Left lung (tissue), 10 donors: ENCODE data around the gene KIF13A. TPM values are rescaled to one million over a fixed set of nuclear protein-coding genes. Genes with fewer than 3 reads are reported as not detected.

Experiments
- ATAC-seq: fragments of 200-7000 bp; cut with Tn5 transposase; one replicate; pipeline ENCODE4 v1.9.1; 2020; ENCODE audit warnings: moderate library complexity
- DNase-seq, 4 donors: peaks; one replicate each; pipeline ENCODE4 v3.0.0-alpha.2; 2013 to 2020
- H3K27ac ChIP-seq, 2 donors: fragments of 200-600 bp; sonication (generic) in 1 of 2; one replicate each; pipeline versions ENCODE4 v1.5.0 to v1.8.0; 2020 to 2021
- H3K27me3 ChIP-seq, 2 donors: fragments of 200-600 bp; sonication (generic) in 1 of 2; one replicate each; pipeline versions ENCODE4 v1.5.0 to v1.8.0; 2020 to 2021
- H3K36me3 ChIP-seq, 2 donors: fragments of 200-600 bp; sonication (generic) in 1 of 2; one replicate each; pipeline versions ENCODE4 v1.5.0 to v1.8.0; 2020 to 2021
- H3K4me1 ChIP-seq, 2 donors: fragments of 200-600 bp; one replicate each; pipeline ENCODE4 v1.8.0; 2021
- H3K4me3 ChIP-seq, 2 donors: fragments of 200-600 bp; sonication (generic) in 1 of 2; one replicate each; pipeline versions ENCODE4 v1.5.0 to v1.8.0; 2020 to 2021; ENCODE audit warnings: mild to moderate bottlenecking in 1 of 2
- H3K9me3 ChIP-seq, 2 donors: fragments of 200-600 bp; sonication (generic) in 1 of 2; one replicate each; pipeline versions ENCODE4 v1.5.0 to v1.8.0; 2020 to 2021
- intact Hi-C, 2 donors: fragments of 100-400 bp; cut with DNase I; formaldehyde crosslinking; loops; one replicate each; pipeline versions ENCODE4 v1.11.2 to v1.14.2; 2022
- polyA plus RNA-seq, 6 donors: library from polyadenylated mRNA; unstranded; fragments of 120-200 nt; gene quantifications; one replicate each; pipeline ENCODE4 v1.2.1, GENCODE V29; 2013; ENCODE audit not compliant: insufficient read length in 6 of 6
- total RNA-seq, 2 donors: library from RNA; stranded (reverse); fragmentation: NEBNext Ultra II Directional; extraction: Animal tissue kit (Norgen Biotek cat#: 25700); gene quantifications; one replicate each; pipeline ENCODE4 v1.2.1, GENCODE V29; 2021
- TF ChIP-seq, protein P1 (sequence below), 2 donors: fragments of 200-600 bp; sonication (generic) in 1 of 2; IDR thresholded peaks; one replicate each; pipeline versions ENCODE4 v1.5.0 to v1.8.0; 2021; ENCODE audit warnings: antibody characterized with exemption in 2 of 2
- donor health status: DM: no; HTN: yes; CAD: no.
- donor health status: DM: no; HTN: no; CAD: no.

Gene KIF13A
- total and polyA plus RNA-seq, 8 donors: 42.1 to 50.1 (median 46.3) TPM

DNA sequence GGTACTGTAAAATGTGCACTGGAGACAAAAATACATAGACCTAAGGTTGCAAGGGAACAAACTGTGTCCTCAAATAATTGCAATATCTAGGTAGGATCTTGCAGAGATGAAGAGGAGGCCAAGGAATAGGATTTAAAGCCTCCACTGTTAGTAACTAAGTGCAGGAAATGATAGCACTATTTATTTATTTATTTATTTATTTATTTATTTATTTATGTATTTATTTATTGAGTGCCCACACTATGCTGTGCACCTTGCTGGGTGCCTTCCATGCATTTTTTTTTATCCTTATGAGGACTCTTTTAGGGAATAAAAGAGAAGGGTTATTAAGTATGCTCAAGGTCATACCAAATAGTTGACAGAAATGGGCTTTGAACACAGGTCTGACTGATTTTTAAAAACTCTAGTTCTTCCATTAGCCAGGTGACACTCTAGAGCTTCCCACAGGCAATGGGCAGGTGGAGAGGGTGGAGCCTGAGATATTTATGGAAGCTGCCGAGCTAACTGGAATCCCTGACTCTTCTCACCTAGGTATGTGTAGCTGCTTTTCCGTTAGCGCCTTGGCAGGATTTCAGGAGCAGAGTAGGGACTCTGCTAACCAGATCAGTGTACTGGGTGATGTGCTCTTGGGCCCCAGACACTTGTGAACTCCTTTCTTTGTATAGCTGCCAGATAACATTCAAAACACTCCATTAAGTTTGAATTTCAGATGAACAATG lies 268.0 kb downstream of the KIF13A start:
- Histone ChIP-seq H3K36me3 (no peaks in the 10 kb centered on the region), H3K27me3 (no peaks in the 10 kb centered on the region), H3K9me3 (no peaks in the 10 kb centered on the region), H3K27ac (no peak overlapping the region), H3K4me3 (no peak overlapping the region), H3K4me1 (no peaks in the 10 kb centered on the region)
- DNase-seq (no peak), ATAC-seq (no peak)
- intact Hi-C loops: no loop called here
- TF ChIP-seq, protein P1, sequence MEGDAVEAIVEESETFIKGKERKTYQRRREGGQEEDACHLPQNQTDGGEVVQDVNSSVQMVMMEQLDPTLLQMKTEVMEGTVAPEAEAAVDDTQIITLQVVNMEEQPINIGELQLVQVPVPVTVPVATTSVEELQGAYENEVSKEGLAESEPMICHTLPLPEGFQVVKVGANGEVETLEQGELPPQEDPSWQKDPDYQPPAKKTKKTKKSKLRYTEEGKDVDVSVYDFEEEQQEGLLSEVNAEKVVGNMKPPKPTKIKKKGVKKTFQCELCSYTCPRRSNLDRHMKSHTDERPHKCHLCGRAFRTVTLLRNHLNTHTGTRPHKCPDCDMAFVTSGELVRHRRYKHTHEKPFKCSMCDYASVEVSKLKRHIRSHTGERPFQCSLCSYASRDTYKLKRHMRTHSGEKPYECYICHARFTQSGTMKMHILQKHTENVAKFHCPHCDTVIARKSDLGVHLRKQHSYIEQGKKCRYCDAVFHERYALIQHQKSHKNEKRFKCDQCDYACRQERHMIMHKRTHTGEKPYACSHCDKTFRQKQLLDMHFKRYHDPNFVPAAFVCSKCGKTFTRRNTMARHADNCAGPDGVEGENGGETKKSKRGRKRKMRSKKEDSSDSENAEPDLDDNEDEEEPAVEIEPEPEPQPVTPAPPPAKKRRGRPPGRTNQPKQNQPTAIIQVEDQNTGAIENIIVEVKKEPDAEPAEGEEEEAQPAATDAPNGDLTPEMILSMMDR (IDR thresholded peaks at IDR 0.05): no peak

DNA sequence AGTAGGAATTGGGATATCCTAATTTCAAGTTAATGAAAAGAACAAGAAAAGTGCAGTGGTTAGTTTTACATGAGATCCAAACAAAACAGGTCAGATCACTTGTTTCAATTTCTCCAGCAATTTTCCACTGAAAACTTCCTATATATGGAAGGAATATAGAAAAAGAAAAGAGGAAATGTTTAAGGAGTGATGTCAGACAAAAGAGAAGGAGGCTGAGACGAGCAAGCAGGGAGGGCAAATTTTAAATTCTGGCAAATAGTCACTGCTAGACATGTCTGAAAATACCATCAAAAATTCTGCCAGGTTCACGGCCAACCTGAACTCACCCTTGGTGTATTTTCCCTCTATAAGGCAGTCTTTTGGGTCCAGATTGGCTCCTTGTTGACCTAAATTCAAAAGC lies 271.2 kb downstream of the KIF13A start:
- Histone ChIP-seq H3K27ac (no peak overlapping the region), H3K4me1 (no peaks in the 10 kb centered on the region), H3K4me3 (no peak overlapping the region), H3K27me3 (no peaks in the 10 kb centered on the region), H3K9me3 (no peaks in the 10 kb centered on the region), H3K36me3 (no peaks in the 10 kb centered on the region)
- no peak for ATAC-seq
- DNase-seq: no peak
- intact Hi-C loops: no loop called here
- TF ChIP-seq, protein P1 (IDR thresholded peaks at IDR 0.05): no peak

DNA sequence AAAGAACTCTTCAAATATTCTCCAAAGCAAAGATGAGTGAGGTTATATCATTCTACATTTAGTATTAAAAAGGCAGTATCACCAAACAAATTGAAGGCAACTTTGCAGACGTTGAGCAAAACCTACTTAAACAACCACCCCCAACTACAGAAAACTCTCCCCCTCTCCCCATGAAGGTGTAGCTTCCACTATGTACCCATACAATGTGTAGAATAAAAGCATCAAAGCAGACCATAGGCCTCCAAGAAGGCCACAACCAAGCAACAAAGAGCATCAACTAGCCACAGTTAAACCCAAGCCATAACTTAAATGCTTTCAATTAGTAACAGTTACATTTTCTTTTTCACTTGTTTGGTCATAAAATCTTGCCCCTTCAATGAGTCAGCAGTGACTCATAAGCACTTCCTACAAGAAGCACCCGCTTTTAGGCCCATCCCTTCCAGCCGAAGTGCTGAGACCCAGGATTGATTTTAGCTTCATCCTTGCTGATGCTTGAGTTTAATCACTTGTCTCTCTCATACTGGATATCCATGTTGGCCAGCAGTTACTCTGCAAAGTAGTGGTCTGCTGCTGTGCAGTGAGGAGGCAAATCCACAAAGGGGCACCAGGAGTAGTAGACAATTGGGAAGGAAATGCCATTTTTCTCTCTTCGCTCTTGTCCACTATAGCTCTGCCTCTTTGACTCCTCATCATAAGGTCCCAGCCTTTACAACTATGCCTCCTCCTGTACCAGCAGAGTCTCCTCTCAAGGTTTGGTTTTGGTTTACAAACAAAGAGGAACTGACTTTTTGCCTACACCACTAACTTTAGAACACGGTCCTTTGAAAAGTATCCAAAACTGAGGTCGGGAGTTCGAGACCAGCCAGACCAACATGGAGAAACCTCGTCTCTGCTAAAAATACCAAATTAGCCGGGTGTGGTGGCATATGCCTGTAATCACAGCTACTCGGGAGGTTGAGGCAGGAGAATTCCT lies 272.3 kb downstream of the KIF13A start:
- intact Hi-C loops: no loop called here
- ATAC-seq: peak; percentile 57
- TF ChIP-seq, protein P1 (IDR thresholded peaks at IDR 0.05): no peak
- H3K27me3 ChIP-seq: no peaks in the 10 kb centered on the region
- no peak for DNase-seq
- no peaks in the 10 kb centered on the region for H3K4me1 ChIP-seq
- no peak overlapping the region for H3K4me3 ChIP-seq
- H3K9me3 ChIP-seq: no peaks in the 10 kb centered on the region
- H3K36me3 ChIP-seq: no peaks in the 10 kb centered on the region
- H3K27ac ChIP-seq: peak overlapping the region in 1 of 2 donors; percentile 57

DNA sequence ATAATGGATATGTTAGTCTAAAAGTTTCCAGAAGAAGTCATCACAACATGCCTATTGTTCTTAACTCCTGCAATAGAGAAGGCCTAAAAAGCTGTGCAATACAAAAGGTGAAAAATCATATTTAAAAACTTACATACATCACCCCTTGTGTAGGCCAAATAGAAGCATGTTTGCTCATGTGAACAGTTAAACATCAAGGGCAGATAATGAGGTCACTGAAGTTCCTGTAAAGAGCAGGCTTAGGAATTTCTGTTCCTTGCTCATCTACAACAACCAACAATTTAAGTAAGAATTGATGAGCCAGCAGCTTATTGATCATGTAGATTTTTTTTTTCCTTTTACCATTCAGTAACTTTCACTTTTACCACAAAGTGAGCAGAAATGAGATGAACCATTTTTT lies 273.3 kb downstream of the KIF13A start:
- no peak overlapping the region for H3K27ac ChIP-seq
- no peaks in the 10 kb centered on the region for H3K9me3 ChIP-seq
- no peak overlapping the region for H3K4me3 ChIP-seq
- intact Hi-C loops: no loop called here
- ATAC-seq (no peak), DNase-seq (no peak)
- H3K27me3 ChIP-seq: no peaks in the 10 kb centered on the region
- H3K36me3 ChIP-seq: no peaks in the 10 kb centered on the region
- TF ChIP-seq, protein P1 (IDR thresholded peaks at IDR 0.05): no peak
- no peaks in the 10 kb centered on the region for H3K4me1 ChIP-seq

DNA sequence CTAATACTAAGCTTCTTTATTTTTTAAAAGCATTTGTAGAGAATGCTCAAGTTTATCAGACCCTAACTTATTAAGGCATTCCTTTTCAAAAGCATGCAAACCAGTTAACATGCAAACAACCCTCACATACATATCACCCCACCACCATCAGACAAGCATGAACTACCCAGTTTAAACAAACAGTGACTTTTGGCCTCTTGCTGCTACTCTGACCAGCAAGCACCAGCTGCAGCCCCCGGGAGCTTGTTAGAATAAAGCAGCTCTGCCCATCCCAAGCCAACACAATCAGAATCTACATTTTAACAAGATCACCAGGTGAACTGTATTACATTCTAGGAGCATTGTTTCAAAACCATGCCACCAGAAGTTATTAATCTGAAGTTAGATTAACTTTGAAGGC lies 274.9 kb downstream of the KIF13A start:
- Histone ChIP-seq H3K27me3 (no peaks in the 10 kb centered on the region), H3K27ac (no peak overlapping the region), H3K9me3 (no peaks in the 10 kb centered on the region), H3K36me3 (no peaks in the 10 kb centered on the region), H3K4me3 (no peak overlapping the region), H3K4me1 (peaks cover 0 to under 1% of the 10 kb centered on the region in 2 donors)
- DNase-seq (no peak), ATAC-seq (no peak)
- TF ChIP-seq, protein P1 (IDR thresholded peaks at IDR 0.05): no peak
- intact Hi-C loops: no loop called here
